Measurements from ENCODE around the gene HSD3B1.
A peak's percentile ranks its signal among the peaks of the same experiment; 100 is the strongest.
"Not testable (repeated sequence)": the region's sequence is repeated elsewhere in the genome, so short reads cannot be mapped to it uniquely, and the experiment has no call there.

Gene HSD3B1

GRCh38 chr1:119504831-119505230, 2.2 kb upstream of the HSD3B1 start:
- no peak for DNase-seq

- DNase-seq: no peak
Measured at GRCh38 chr1:119510046-119510445, 3.0 kb downstream of the HSD3B1 start.

GRCh38 chr1:119515221-119515620, 8.2 kb downstream of the HSD3B1 start:
- DNase-seq: no peak

- no peak for DNase-seq
Measured at GRCh38 chr1:119516247-119516646, 9.2 kb downstream of the HSD3B1 start.

GRCh38 chr1:119516680-119517079, 9.7 kb downstream of the HSD3B1 start:
- DNase-seq: no peak

GRCh38 chr1:119517667-119518066, 10.7 kb downstream of the HSD3B1 start:
- DNase-seq: not testable (repeated sequence)

- DNase-seq: no peak
Measured at GRCh38 chr1:119531606-119532323, 24.8 kb downstream of the HSD3B1 start.

GRCh38 chr1:119532324-119532910, 25.4 kb downstream of the HSD3B1 start:
- no peak for DNase-seq

GRCh38 chr1:119535381-119535780, 28.4 kb downstream of the HSD3B1 start:
- no peak for DNase-seq

- no peak for DNase-seq
Measured at GRCh38 chr1:119537966-119538365, 31.0 kb downstream of the HSD3B1 start.

GRCh38 chr1:119539636-119540035, 32.6 kb downstream of the HSD3B1 start:
- DNase-seq: no peak

GRCh38 chr1:119541389-119541788, 34.4 kb downstream of the HSD3B1 start:
- no peak for DNase-seq

- DNase-seq: no peak
Measured at GRCh38 chr1:119542492-119542946, 35.5 kb downstream of the HSD3B1 start.

- DNase-seq: peak; percentile 25
Measured at GRCh38 chr1:119544165-119544762, 37.3 kb downstream of the HSD3B1 start.

- DNase-seq: no peak
Measured at GRCh38 chr1:119546641-119547040, 39.6 kb downstream of the HSD3B1 start.

- DNase-seq: no peak
Measured at GRCh38 chr1:119547306-119547705, 40.3 kb downstream of the HSD3B1 start.

- DNase-seq: no peak
Measured at GRCh38 chr1:119547805-119548204, 40.8 kb downstream of the HSD3B1 start.

- DNase-seq: peak; percentile 89
Measured at GRCh38 chr1:119549719-119550132, 42.7 kb downstream of the HSD3B1 start.

- no peak for DNase-seq
Measured at GRCh38 chr1:119550381-119550780, 43.4 kb downstream of the HSD3B1 start.

GRCh38 chr1:119551218-119551617, 44.2 kb downstream of the HSD3B1 start:
- no peak for DNase-seq

GRCh38 chr1:119552656-119553055, 45.6 kb downstream of the HSD3B1 start:
- DNase-seq: not testable (repeated sequence)

GRCh38 chr1:119553302-119554071, 46.5 kb downstream of the HSD3B1 start:
- DNase-seq: peak; percentile 46

- DNase-seq: peak; percentile 80
Measured at GRCh38 chr1:119554183-119554582, 47.2 kb downstream of the HSD3B1 start.
